Natural killer cell treated with Interleukin-12 subunit alpha and Interleukin-12 subunit beta and Interleukin-15 and Interleukin-18, amount 100 ng/mL, for 72 hours (primary cell): ENCODE data around the gene CARNS1. TPM values are rescaled to one million over a fixed set of nuclear protein-coding genes. Genes with fewer than 3 reads are reported as not detected.
"Not testable (repeated sequence)": the region's sequence is repeated elsewhere in the genome, so short reads cannot be mapped to it uniquely, and the experiment has no call there.

Experiments used
- ATAC-seq, 2 donors: fragments of 150-1000 bp; cut with Tn5 transposase in 1 of 2; sonication (Bioruptor Pico), chemical (Tn5 transposase) in 1 of 2; 2 replicates each; pipeline ENCODE4 v1.10.0; 2021
- DNase-seq: peaks from one replicate; pipeline ENCODE4 v3.0.0; 2022; ENCODE audit warnings: low spot score
- H3K27ac Mint-ChIP-seq, 2 donors: 1 replicate in 1 of 2; 2 replicates in 1 of 2; pipeline ENCODE4 v1.8.0; 2022; ENCODE audit warnings: mixed read lengths in 2 of 2, mild to moderate bottlenecking in 1 of 2, moderate library complexity in 1 of 2
- H3K27me3 Mint-ChIP-seq, 2 donors: 1 replicate in 1 of 2; 2 replicates in 1 of 2; pipeline ENCODE4 v1.8.0; 2022; ENCODE audit warnings: mixed read lengths in 2 of 2
- H3K36me3 Mint-ChIP-seq: one replicate; pipeline ENCODE4 v1.8.0; 2022; ENCODE audit warnings: mixed read lengths
- H3K4me1 Mint-ChIP-seq, 2 donors: 1 replicate in 1 of 2; 2 replicates in 1 of 2; pipeline ENCODE4 v1.8.0; 2022; ENCODE audit warnings: low read depth in 2 of 2, mixed read lengths in 2 of 2, mild to moderate bottlenecking in 1 of 2
- H3K4me3 Mint-ChIP-seq: one replicate; pipeline ENCODE4 v1.8.0; 2022; ENCODE audit warnings: mixed read lengths
- H3K9me3 Mint-ChIP-seq: 2 replicates; pipeline ENCODE4 v1.8.0; 2022; ENCODE audit warnings: mixed read lengths
- total RNA-seq, 2 donors: library from RNA; stranded (reverse); gene quantifications; one replicate each; pipeline ENCODE4 v1.2.3, GENCODE V29; 2022

The CARNS1 gene
- total RNA-seq, 2 donors from 2014 or later = 2.3 to 4.9 TPM

- H3K36me3 Mint-ChIP-seq, ATAC-seq, H3K9me3 Mint-ChIP-seq, DNase-seq, H3K27me3 Mint-ChIP-seq: not testable (repeated sequence)
- peak overlapping the region; percentile 73 for H3K4me3 Mint-ChIP-seq
- H3K4me1 Mint-ChIP-seq = peaks cover 12 to 14% of the 10 kb centered on the region in 2 donors
- H3K27ac Mint-ChIP-seq = peak overlapping the region; percentile 79 to 83
Measured at GRCh38 chr11:67465530-67465929, 50.1 kb downstream of the CARNS1 start.

DNA sequence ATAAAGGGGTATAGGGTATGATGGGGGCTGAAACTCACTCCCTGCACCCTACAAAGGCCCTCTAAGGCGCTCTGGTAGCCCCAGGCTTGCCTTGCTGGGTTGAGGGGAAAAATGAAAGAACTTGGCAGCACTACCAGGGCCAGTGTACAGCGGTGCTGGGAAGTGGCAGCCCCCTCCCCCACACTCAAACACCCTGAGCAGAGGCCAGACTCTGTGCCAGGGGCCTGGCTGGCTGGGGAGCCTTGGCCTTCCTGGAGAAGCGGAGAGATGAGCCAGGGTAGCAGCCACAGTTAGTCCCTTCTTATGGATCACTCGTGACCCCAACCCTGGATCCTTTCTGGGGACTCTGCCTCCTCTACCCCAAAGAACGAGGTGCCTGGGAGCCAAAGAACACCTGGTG lies 50.9 kb downstream of the CARNS1 start:
- peaks cover 12 to 14% of the 10 kb centered on the region in 2 donors for H3K4me1 Mint-ChIP-seq
- DNase-seq (no peak), ATAC-seq (no peak)
- H3K4me3 Mint-ChIP-seq = no peak overlapping the region
- H3K9me3 Mint-ChIP-seq = no peaks in the 10 kb centered on the region
- no peaks in the 10 kb centered on the region for H3K36me3 Mint-ChIP-seq
- H3K27ac Mint-ChIP-seq = peak overlapping the region; percentile 9 to 68
- H3K27me3 Mint-ChIP-seq = no peaks in the 10 kb centered on the region

- DNase-seq (no peak), ATAC-seq (no peak)
- no peaks in the 10 kb centered on the region for H3K36me3 Mint-ChIP-seq
- H3K27me3 Mint-ChIP-seq = no peaks in the 10 kb centered on the region
- peak overlapping the region; percentile 60 to 85 for H3K27ac Mint-ChIP-seq
- peaks cover 12 to 14% of the 10 kb centered on the region in 2 donors for H3K4me1 Mint-ChIP-seq
- H3K4me3 Mint-ChIP-seq = peak overlapping the region; percentile 87
- no peaks in the 10 kb centered on the region for H3K9me3 Mint-ChIP-seq
Measured at GRCh38 chr11:67466962-67467771, 51.7 kb downstream of the CARNS1 start.

- ATAC-seq (no peak), DNase-seq (no peak)
- Mint-ChIP-seq H3K4me3 (peak overlapping the region; percentile 87), H3K27ac (peak overlapping the region; percentile 60 to 85), H3K4me1 (peaks cover 12 to 14% of the 10 kb centered on the region in 2 donors), H3K9me3 (no peaks in the 10 kb centered on the region), H3K27me3 (no peaks in the 10 kb centered on the region), H3K36me3 (no peaks in the 10 kb centered on the region)
Measured at GRCh38 chr11:67468056-67468455, 52.6 kb downstream of the CARNS1 start.

GRCh38 chr11:67468456-67468758 lies 52.9 kb downstream of the CARNS1 start:
- Mint-ChIP-seq H3K4me3 (peak overlapping the region; percentile 87), H3K4me1 (peaks cover 12 to 14% of the 10 kb centered on the region in 2 donors), H3K27ac (peak overlapping the region; percentile 60 to 85), H3K36me3 (no peaks in the 10 kb centered on the region), H3K27me3 (no peaks in the 10 kb centered on the region), H3K9me3 (no peaks in the 10 kb centered on the region)
- ATAC-seq (no peak), DNase-seq (no peak)

DNA sequence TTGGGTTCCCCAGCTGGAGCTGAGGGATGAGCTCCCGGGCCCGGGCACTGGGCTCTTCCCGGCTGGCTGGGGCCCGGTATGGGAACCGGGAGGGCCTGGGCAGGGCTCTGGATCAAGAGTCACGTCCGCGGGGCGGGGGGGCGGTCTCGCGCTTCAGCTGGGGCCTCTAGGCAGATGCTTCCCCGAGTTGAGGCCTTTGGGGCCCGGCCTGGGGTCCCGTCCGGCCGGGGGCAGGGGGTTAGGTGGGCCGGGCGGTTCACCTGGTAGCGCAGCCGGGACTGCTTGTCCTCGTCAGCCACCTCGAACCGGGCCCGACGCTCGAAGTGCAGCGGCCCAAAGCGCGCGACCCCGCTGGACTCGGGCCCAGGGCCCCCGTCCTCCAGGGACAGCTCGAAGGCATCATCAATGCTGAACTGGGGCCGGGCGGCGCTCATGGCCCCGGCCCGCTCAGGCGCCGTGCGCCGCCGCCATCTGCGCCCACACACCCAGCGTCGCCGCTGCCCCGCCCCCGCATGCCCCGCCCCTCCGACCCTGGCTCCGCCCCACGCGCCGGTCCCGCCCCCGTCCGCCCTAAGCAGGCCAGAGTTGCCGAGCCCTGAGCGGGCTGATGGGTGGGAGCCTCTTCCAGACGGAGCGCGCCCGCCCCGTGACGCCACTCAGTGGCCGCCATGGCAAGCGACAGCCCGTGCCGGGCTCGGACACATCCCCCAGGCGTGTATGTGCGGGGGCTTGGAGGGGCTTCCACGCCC lies 53.5 kb downstream of the CARNS1 start, which contains the start of gene TMEM134:
Gene TMEM134 (minus strand): TSS at position 493 of the 749 bp plus-strand sequence. CDS start 59 bp downstream, at position 434.
- peak; percentile 96 for DNase-seq
- Mint-ChIP-seq H3K27me3 (no peaks in the 10 kb centered on the region), H3K4me3 (peak within 1 kb of the TSS; percentile 87), H3K27ac (peak within 1 kb of the TSS; percentile 60 to 85), H3K9me3 (no peaks in the 10 kb centered on the region), H3K4me1 (peaks cover 12 to 14% of the 10 kb centered on the region in 2 donors), H3K36me3 (no peaks in the 10 kb centered on the region)
- ATAC-seq = peak; percentile 94

DNA sequence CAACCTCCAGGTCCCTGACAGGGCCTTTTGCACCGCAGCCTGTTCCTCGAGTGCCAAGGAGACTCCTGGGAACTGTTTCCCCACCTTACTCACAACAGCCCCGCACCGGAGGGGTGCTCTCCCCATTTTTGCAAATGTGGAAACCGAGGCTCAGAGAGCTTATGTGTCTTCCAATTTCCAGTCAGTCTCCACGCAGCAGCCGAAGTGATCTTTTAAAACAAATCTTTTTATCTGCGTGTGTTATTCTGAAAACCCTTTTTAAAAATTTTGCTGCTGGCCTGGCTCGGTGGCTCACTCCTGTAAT lies 54.0 kb downstream of the CARNS1 start:
- Mint-ChIP-seq H3K4me1 (peaks cover 12 to 14% of the 10 kb centered on the region in 2 donors), H3K27me3 (no peaks in the 10 kb centered on the region), H3K9me3 (no peaks in the 10 kb centered on the region), H3K27ac (no peak overlapping the region), H3K36me3 (no peaks in the 10 kb centered on the region), H3K4me3 (peak overlapping the region; percentile 87)
- DNase-seq (no peak), ATAC-seq (no peak)

- Mint-ChIP-seq H3K27ac (no peak overlapping the region), H3K9me3 (no peaks in the 10 kb centered on the region), H3K4me3 (no peak overlapping the region), H3K27me3 (no peaks in the 10 kb centered on the region), H3K4me1 (peaks cover 10 to 12% of the 10 kb centered on the region in 2 donors), H3K36me3 (no peaks in the 10 kb centered on the region)
- ATAC-seq = no peak
- no peak for DNase-seq
Measured at GRCh38 chr11:67470337-67471002, 55.0 kb downstream of the CARNS1 start.

- H3K4me3 Mint-ChIP-seq = no peak overlapping the region
- no peaks in the 10 kb centered on the region for H3K36me3 Mint-ChIP-seq
- ATAC-seq (no peak), DNase-seq (no peak)
- H3K4me1 Mint-ChIP-seq = peaks cover 4 to 6% of the 10 kb centered on the region in 2 donors
- H3K27me3 Mint-ChIP-seq = no peaks in the 10 kb centered on the region
- no peaks in the 10 kb centered on the region for H3K9me3 Mint-ChIP-seq
- no peak overlapping the region for H3K27ac Mint-ChIP-seq
Measured at GRCh38 chr11:67472882-67473281, 57.4 kb downstream of the CARNS1 start.

Other genes starting within 250 kb of the CARNS1 start
- gene GRK2, start 149.2 kb upstream of the CARNS1 start, total RNA-seq = 100 to 1,000 TPM; 394 to 432 TPM
- 100 to 1,000 TPM; 182 to 231 TPM for gene ANKRD13D, start 126.4 kb upstream of the CARNS1 start, total RNA-seq
- gene SSH3, start 112.1 kb upstream of the CARNS1 start, total RNA-seq = 10 to 100 TPM; 19.2 to 32.3 TPM
- 10 to 100 TPM; 25.7 to 46.4 TPM for gene POLD4, start 62.1 kb upstream of the CARNS1 start, total RNA-seq
- gene CLCF1, start 42.1 kb upstream of the CARNS1 start, total RNA-seq = 1 to 10 TPM; 1.4 to 3.3 TPM
- gene RAD9A, start 23.7 kb upstream of the CARNS1 start, total RNA-seq = 10 to 100 TPM; 25.9 to 47.8 TPM
- gene PPP1CA, start 13.8 kb upstream of the CARNS1 start, total RNA-seq = 100 to 1,000 TPM; 317 to 378 TPM
- 10 to 100 TPM; 79.5 to 88.8 TPM for gene TBC1D10C, start 11.6 kb upstream of the CARNS1 start, total RNA-seq
- 100 to 1,000 TPM in 1 of 2 donors, 10 to 100 TPM in 1; 95.8 to 112 TPM for gene RPS6KB2, start 12.8 kb downstream of the CARNS1 start, total RNA-seq
- gene PTPRCAP, start 22.0 kb downstream of the CARNS1 start, total RNA-seq = 100 to 1,000 TPM; 198 to 266 TPM
- 10 to 100 TPM; 24.1 to 29.0 TPM for gene CORO1B, start 27.8 kb downstream of the CARNS1 start, total RNA-seq
- not detected for gene GPR152, start 37.1 kb downstream of the CARNS1 start, total RNA-seq
- gene CABP4, start 39.7 kb downstream of the CARNS1 start, total RNA-seq = 1 to 10 TPM; 1.4 to 2.2 TPM
- 10 to 100 TPM; 30.7 to 39.1 TPM for gene TMEM134, start 53.6 kb downstream of the CARNS1 start, total RNA-seq
- 100 to 1,000 TPM; 120 to 140 TPM for gene AIP, start 67.3 kb downstream of the CARNS1 start, total RNA-seq
- gene PITPNM1, start 89.7 kb downstream of the CARNS1 start, total RNA-seq = 100 to 1,000 TPM in 1 of 2 donors, 10 to 100 TPM in 1; 66.0 to 174 TPM
- gene CDK2AP2, start 92.5 kb downstream of the CARNS1 start, total RNA-seq = 100 to 1,000 TPM in 1 of 2 donors, 10 to 100 TPM in 1; 92.6 to 103 TPM
- not detected for gene CABP2, start 107.8 kb downstream of the CARNS1 start, total RNA-seq
- 100 to 1,000 TPM; 539 to 557 TPM for gene GSTP1, start 168.1 kb downstream of the CARNS1 start, total RNA-seq
- gene NDUFV1, start 191.3 kb downstream of the CARNS1 start, total RNA-seq = 100 to 1,000 TPM; 246 to 381 TPM
- 10 to 100 TPM in 1 of 2 donors, 1 to 10 TPM in 1; 9.9 to 11.5 TPM for gene NUDT8, start 214.3 kb downstream of the CARNS1 start, total RNA-seq
- not detected for gene TBX10, start 224.1 kb downstream of the CARNS1 start, total RNA-seq
- gene ACY3, start 235.1 kb downstream of the CARNS1 start, total RNA-seq = not detected